ELF-1 (cell line): ENCODE data around the gene MYO9A.
"Not testable (repeated sequence)": the region's sequence is repeated elsewhere in the genome, so short reads cannot be mapped to it uniquely, and the experiment has no call there.

Source experiments
- DNase-seq: peaks from one replicate; pipeline ENCODE4 v3.0.0-alpha.2; 2016; ENCODE audit warnings: low read depth, low spot score

Gene MYO9A

GRCh38 chr15:72136170-72137051 is 18.5 kb upstream of the MYO9A start:
- DNase-seq, result no peak

DNA sequence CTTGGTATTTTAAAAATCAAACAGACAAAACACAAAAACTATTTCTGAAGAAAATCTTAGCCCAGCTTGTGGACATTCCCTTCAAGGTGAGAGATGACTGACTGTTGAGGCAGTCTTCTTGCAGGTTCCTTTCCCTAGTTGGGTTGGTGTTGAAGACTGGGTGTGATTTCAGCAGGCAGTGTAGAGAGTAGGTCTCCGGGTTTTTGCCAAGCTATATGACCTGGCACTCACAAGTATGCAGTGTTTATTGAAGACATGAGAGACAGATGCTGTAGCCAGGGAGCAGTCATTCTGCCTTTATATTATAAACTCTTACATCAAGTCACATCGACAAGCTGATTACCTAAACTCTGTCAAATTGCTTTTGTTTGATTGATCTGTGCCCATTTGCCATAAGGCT is 17.8 kb upstream of the MYO9A start:
- DNase-seq, result no peak

GRCh38 chr15:72133211-72133610 is 15.3 kb upstream of the MYO9A start:
- no peak for DNase-seq

DNA sequence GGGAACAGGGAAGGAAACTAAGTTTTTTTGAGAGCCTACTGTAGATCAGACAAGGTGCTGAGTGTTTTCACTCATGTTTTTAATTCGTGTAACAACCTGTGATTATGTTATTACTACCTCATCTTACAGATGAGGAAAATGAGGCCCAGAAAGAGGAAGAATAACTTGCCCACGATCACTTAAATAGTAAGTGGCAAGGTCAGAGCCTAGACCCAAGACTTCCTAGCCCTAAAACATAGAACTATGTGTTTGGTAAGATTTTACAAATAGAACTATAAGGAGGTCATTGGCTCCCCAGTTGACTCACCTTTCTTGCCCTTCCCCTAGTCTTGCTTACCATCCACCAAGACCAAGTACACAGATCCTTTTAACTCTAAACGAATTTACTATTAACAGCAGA is 14.0 kb upstream of the MYO9A start:
- no peak for DNase-seq

- no peak for DNase-seq
Measured at GRCh38 chr15:72130272-72130671, 12.3 kb upstream of the MYO9A start.

DNA sequence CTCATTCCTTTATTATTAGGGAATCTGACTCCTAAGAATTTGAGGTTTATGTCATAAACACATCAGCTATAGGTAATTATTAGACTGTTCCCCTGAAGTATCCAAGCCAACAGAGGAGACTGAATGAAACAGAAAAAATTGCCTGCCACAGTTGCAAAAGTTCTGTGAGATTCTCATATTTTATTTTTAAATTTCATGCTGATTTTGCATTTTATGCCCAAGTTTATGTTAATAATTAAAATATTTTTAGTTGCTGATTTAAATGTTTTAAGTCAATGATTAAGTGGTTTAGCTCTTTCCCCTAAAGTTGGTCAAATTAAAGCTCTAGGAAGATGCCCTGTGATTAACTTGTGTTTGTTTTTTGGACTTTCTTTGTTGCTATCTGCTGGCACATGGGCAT is 10.4 kb upstream of the MYO9A start:
- no peak for DNase-seq

DNA sequence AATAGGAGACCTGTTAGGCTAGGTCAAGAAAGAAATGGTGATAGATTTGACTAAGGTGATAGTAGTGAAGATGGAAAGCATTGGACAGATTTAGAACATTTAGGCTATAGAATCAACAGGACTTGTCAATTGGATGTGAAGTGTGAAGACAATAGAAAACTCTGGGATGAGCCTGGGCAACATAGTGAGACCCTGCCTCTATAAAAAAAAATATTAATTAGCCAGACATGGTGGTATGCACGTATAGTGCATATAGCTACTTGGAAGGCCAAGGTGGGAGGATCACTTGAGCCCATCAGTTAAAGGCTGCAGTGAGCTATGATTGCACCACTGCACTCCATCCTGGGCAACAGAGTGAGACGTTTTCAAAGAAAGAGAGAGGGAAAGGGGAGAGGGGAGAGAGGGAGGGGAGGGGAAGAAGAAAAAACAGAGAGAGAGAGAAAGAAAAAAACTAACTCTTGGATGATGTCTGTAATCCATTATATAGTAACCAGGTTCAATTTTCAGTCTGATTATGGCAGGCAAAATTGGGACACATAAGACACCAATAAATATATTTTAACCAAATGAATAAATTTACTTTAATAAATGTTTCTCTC is 9.9 kb upstream of the MYO9A start:
- no peak for DNase-seq

DNA sequence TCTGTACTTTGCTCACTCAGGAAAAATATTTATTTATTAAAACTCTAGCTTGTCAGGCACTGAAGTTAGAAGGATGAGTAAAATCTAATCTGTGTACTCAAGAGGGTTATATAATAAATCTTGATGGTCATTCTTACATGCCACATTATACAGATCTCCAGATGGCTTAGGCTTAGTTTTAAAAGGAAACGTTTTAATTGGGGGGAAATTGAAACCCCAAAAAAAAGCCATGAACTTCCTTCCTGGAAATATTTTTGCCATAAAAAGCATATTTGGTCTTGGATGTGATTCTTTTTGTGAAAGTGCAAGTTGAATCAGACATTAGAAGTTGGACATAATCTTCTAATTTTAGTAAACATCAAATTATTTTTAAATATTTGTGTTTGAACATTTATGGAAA is 6.3 kb upstream of the MYO9A start:
- no peak for DNase-seq

DNA sequence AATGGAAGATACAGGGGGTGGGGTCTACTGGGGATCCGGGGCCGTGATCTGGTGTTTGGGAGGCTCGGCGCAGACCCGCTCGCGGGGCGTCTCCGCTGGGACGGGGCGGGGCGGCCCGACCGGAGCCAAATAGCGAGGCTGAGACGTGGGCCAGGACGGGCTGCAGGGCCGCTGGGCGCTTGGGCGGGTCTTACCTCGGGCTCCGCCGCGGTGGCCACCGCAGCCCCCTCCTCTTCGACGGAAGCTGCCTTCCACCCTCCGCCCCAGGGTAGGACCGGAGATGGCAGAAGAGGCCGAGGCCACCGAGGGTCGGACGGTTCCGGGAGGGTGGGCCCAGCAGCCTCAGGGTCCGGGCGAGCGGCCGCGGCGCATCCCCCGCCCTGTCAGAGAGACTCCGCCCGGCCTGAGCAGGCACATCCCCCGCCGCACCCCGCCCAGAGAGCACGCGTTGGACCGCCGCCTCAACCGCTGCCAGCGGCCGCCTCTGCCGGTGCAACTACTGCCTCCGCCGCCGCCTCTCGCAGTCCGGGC is 399 bp downstream of the MYO9A start:
- no peak for DNase-seq

GRCh38 chr15:72116731-72117485 is 1.0 kb downstream of the MYO9A start:
- peak; percentile 42 for DNase-seq

- DNase-seq, result no peak
Measured at GRCh38 chr15:72113347-72114031, 4.5 kb downstream of the MYO9A start.

DNA sequence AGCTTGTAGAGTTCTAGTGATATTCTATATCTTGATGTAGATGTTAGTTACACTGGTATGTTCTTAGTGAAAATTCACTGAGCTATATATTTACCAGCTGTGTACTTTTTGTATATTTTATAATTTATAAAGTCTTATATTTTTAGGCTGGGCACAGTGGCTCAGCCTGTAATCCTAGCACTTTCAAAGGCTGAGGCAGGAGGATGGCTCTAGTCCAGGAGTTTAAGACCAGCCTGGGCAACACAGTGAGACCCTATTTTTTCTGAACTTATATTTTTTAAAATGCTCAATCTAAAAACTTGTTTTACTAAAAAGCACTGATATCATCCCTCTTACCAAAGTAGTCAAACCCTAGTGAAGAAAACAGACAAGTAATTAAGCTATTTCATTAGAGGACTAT is 5.1 kb downstream of the MYO9A start:
- no peak for DNase-seq

DNA sequence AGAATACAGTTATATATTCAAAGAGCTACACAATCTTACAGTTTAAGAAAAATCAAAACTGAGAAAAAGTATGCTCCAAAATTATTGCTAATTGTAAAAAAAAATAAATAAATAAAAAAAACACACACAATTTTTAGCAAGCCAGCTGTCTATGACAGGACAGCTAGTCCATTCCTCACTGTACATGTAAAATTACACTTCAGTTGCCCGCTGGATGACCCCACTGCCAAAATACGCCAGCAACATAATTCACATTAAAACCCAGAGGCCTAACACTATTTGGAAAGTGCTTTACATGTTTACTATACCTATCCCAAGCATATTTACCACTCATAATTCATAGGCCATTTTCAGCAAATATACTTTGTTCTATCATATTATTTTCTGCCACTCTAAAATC is 5.8 kb downstream of the MYO9A start:
- no peak for DNase-seq

GRCh38 chr15:72110355-72110754 is 7.6 kb downstream of the MYO9A start:
- no peak for DNase-seq

- no peak for DNase-seq
Measured at GRCh38 chr15:72106068-72106467, 11.9 kb downstream of the MYO9A start.

DNA sequence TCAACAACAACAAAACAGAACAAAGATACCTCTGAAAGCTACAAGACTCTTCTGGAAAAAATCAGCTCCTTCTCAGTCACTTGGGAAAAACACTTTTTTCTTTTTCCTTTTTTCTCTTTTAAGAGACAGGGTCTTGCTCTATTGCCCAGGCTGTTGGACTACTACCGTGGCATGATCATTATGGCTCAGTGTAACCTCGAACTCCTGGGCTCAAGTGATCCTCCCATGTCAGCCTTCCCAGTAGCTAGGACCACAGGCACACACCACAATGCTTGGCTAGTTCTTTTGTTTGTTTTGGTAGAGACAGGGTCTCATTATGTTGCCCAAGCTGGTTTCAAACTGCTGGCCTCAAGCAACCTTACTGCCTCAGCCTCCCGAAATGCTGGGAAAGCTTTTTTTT is 12.8 kb downstream of the MYO9A start:
- peak; percentile 17 for DNase-seq

DNA sequence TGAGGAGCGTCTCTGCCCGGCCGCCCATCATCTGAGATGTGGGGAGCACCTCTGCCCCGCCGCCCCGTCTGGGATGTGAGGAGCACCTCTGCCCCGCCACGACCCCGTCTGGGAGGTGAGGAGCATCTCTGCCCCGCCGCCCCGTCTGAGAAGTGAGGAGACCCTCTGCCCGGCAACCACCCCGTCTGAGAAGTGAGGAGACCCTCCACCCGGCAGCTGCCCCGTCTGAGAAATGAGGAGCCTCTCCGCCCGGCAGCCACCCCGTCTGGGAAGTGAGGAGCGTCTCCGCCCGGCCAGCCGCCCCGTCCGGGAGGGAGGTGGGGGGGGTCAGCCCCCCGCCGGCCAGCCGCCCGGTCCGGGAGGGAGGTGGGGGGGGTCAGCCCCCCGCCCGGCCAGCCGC is 17.4 kb downstream of the MYO9A start:
- not testable (repeated sequence) for DNase-seq

DNA sequence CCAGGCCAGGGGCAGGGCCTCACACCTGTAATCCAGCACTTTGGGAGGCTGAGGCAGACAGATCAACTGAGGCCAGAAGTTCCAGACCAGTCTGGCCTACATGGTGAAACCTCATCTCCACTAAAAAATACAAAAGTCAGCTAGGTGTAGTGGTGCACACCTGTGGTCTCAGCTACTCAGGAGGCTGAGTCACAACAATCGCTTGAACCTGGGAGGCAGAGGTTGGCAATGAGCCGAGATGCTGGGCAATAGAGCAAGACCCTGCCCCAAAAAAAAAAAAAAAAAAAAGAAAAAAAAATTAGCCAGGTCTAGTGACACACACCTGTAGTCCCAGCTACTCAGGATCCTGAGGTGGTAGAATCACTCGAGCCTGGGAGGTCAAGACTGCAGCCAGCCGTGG is 18.8 kb downstream of the MYO9A start:
- DNase-seq, result no peak

DNA sequence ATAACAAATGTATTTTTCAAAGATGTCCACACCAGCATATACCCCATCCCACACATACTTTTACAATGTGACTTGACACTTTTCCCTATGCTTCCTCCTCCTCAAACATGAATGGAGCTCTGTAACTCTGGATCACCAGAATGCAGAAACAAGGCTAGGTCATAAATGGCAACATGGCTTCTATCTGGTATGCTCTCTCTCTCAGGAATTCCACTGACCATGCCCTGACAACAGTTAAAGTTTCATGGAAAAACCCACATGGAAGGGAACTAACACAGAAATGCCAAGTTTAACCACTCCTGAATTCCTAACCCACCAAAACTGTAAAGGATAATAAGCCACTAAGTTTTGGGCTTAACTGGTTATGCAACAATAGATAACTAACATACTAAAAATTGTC is 19.9 kb downstream of the MYO9A start:
- DNase-seq, result no peak

DNA sequence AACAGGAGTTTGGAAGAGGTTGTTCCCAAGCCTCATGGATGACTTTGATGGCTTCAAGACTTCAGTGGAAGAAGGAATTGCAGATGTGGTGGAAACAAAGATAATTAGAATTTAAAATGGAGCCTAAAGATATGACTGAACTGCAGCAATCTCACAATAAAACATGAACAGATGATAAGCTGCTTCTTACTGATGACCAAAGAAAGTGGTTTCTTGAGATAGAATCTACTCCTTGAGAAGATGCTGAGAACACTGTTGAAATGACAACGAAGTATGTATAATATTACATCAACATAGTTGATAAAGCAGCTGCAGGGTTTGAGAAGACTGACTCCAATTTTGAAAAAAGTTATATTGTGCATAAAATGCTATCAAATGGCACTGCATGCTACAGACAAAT is 21.2 kb downstream of the MYO9A start:
- DNase-seq, result no peak

GRCh38 chr15:72092691-72093090 is 25.3 kb downstream of the MYO9A start:
- DNase-seq, result no peak

DNA sequence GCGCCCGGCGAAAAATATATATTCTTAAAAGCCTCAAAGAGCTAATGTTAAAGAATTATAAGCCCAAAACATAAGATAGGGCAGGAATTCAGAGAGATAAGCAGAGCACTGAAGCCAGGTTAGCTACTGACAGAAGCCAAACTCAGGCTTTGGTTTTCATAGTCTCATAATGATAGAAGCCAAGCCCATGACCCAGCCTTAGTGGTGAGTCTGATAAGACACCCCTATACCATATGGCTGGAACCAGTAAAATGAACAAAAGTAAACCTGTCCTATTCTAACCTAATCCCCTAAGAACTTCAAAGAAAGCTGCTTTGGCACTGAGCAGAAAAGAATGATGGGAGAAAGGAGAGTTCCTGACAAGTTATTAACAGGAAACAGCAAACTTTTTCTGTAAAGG is 25.9 kb downstream of the MYO9A start:
- DNase-seq, result no peak
